ENCODE results near the gene ZNF830. TPM values are rescaled to one million over a fixed set of nuclear protein-coding genes. Genes with fewer than 3 reads are reported as not detected.

Gene ZNF830
- polyA plus RNA-seq, 1 of the 3 experiments (the other 2 are of a cell fraction) = 8.8 TPM

DNA sequence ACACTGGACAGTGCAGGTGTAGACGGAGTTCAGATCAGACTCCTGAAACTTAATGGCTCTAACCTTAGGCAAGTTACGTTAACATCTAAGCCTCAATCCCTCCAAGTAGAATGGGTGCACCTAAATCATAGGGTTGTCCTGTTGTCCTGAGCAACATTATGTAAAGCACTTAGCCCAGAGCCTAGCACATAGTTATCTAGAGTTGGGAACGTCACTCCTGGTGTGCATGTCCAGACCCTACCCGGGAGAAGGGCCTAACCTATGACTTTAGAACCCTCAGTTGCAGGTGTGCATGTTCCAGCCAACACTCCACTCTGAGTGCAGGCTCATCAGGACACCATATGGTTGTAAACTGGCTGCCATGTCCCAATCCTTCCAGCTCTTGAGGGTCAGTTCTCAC lies 45.0 kb downstream of the ZNF830 start (continued):
- TF ChIP-seq, protein P1, sequence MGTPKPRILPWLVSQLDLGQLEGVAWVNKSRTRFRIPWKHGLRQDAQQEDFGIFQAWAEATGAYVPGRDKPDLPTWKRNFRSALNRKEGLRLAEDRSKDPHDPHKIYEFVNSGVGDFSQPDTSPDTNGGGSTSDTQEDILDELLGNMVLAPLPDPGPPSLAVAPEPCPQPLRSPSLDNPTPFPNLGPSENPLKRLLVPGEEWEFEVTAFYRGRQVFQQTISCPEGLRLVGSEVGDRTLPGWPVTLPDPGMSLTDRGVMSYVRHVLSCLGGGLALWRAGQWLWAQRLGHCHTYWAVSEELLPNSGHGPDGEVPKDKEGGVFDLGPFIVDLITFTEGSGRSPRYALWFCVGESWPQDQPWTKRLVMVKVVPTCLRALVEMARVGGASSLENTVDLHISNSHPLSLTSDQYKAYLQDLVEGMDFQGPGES (IDR thresholded peaks at IDR 0.05; ENCODE audit: low read depth, low read length) = no peak
- no peak for TF ChIP-seq TAF1 (IDR thresholded peaks at IDR 0.05; ENCODE audit: borderline replicate concordance, low read depth, low read length)
- TF ChIP-seq JUND (IDR thresholded peaks at IDR 0.05) = no peak
- TF ChIP-seq GATA2 (CRISPR knock-in tag; IDR thresholded peaks at IDR 0.05) = no peak
- TF ChIP-seq RAD21 (IDR thresholded peaks at IDR 0.05; ENCODE audit: low read length) = no peak
- TF ChIP-seq, protein P2, sequence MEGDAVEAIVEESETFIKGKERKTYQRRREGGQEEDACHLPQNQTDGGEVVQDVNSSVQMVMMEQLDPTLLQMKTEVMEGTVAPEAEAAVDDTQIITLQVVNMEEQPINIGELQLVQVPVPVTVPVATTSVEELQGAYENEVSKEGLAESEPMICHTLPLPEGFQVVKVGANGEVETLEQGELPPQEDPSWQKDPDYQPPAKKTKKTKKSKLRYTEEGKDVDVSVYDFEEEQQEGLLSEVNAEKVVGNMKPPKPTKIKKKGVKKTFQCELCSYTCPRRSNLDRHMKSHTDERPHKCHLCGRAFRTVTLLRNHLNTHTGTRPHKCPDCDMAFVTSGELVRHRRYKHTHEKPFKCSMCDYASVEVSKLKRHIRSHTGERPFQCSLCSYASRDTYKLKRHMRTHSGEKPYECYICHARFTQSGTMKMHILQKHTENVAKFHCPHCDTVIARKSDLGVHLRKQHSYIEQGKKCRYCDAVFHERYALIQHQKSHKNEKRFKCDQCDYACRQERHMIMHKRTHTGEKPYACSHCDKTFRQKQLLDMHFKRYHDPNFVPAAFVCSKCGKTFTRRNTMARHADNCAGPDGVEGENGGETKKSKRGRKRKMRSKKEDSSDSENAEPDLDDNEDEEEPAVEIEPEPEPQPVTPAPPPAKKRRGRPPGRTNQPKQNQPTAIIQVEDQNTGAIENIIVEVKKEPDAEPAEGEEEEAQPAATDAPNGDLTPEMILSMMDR (IDR thresholded peaks at IDR 0.05) = no peak
- no peak for TF ChIP-seq TCF12 (IDR thresholded peaks at IDR 0.05)

DNA sequence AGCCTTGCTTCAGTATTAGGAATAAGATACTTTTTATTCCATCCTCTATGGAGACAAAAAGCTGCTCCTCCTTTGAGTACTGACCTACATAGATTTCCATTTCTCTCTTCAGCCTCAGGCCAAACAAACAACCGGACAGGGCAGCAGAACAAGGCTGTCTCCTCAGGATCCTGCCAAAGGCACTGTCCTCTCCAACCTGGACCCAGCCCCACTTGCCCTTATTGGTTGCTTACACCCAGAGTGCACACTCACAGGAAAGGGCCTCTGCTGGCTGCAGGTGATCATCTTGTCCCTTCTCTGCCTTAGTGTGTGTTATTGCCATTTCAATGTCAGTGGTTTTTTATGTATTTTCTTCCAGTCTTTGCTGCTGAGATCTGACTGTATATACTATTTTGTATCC lies 45.6 kb downstream of the ZNF830 start:
- Histone ChIP-seq H3K27me3 (ENCODE audit: insufficient read depth) (no peaks in the 10 kb centered on the region), H3K9me3 (no peaks in the 10 kb centered on the region), H3K36me3 (replicated peaks in 1 of 2; ENCODE audit: control insufficient read depth in 1 of 2, insufficient read depth in 2 of 2, low read length in 1 of 2) (peaks cover 31% of the 10 kb centered on the region in 2 experiments), H2AFZ (ENCODE audit: low read depth) (no peak overlapping the region), H3K27ac (ENCODE audit: low read depth in 2 of 2, low read length in 1 of 2) (no peak overlapping the region), H3K79me2 (ENCODE audit: insufficient read depth) (no peaks in the 10 kb centered on the region), H3K9me2 (no peaks in the 10 kb centered on the region), H3K4me3 (ENCODE audit: low read depth in 2 of 2, low read length in 1 of 2) (no peak overlapping the region), H4K20me1 (ENCODE audit: insufficient read depth) (no peaks in the 10 kb centered on the region), H3F3A (replicated peaks; ENCODE audit: insufficient read depth) (peaks cover 15% of the 10 kb centered on the region), H3K9ac (no peak overlapping the region), H3K4me1 (ENCODE audit: control insufficient read depth in 1 of 2, insufficient read depth in 2 of 2, low read depth in 1 of 2, low read length in 1 of 2) (no peaks in the 10 kb centered on the region; a peak in 1 of 4 replicates), H3K4me2 (no peak overlapping the region)
- WGBS (ENCODE audit: low lambda C conversion rate) = 100% methylated on average over 1 of the region's 1 CpG
- ChIA-PET POLR2A (no interaction called here), CTCF (interaction anchor here (1.2 kb wide), 1 partner anchor 20 kb away, joined by 3 read pairs; no protein-coding TSS in a partner anchor)
- TF ChIP-seq MXI1 (IDR thresholded peaks at IDR 0.05; ENCODE audit: low read depth, low read length) (no peak), GABPA (IDR thresholded peaks at IDR 0.05; ENCODE audit: low read depth) (no peak), RXRA (IDR thresholded peaks at IDR 0.05; ENCODE audit: borderline replicate concordance, low read depth) (no peak), CHD2 (IDR thresholded peaks at IDR 0.05; ENCODE audit: low read length, partially characterized antibody) (no peak), FOSL2 (IDR thresholded peaks at IDR 0.05; ENCODE audit: borderline replicate concordance, low read depth) (no peak), RFX5 (IDR thresholded peaks at IDR 0.05; ENCODE audit: low read length) (no peak), SMC3 (IDR thresholded peaks at IDR 0.05; ENCODE audit: low read depth, low read length) (no peak), FOXJ3 (CRISPR knock-in tag; IDR thresholded peaks at IDR 0.05) (no peak), JUND (IDR thresholded peaks at IDR 0.05) (no peak), ELF1 (IDR thresholded peaks at IDR 0.05) (no peak), TEAD4 (IDR thresholded peaks at IDR 0.05; ENCODE audit: borderline replicate concordance, insufficient read depth) (no peak), NFIC (IDR thresholded peaks at IDR 0.05; ENCODE audit: borderline replicate concordance) (no peak)
- TF ChIP-seq, protein P3, sequence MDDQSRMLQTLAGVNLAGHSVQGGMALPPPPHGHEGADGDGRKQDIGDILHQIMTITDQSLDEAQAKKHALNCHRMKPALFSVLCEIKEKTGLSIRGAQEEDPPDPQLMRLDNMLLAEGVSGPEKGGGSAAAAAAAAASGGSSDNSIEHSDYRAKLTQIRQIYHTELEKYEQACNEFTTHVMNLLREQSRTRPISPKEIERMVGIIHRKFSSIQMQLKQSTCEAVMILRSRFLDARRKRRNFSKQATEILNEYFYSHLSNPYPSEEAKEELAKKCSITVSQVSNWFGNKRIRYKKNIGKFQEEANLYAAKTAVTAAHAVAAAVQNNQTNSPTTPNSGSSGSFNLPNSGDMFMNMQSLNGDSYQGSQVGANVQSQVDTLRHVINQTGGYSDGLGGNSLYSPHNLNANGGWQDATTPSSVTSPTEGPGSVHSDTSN (IDR thresholded peaks at IDR 0.05) = no peak
- TF ChIP-seq, protein P4, sequence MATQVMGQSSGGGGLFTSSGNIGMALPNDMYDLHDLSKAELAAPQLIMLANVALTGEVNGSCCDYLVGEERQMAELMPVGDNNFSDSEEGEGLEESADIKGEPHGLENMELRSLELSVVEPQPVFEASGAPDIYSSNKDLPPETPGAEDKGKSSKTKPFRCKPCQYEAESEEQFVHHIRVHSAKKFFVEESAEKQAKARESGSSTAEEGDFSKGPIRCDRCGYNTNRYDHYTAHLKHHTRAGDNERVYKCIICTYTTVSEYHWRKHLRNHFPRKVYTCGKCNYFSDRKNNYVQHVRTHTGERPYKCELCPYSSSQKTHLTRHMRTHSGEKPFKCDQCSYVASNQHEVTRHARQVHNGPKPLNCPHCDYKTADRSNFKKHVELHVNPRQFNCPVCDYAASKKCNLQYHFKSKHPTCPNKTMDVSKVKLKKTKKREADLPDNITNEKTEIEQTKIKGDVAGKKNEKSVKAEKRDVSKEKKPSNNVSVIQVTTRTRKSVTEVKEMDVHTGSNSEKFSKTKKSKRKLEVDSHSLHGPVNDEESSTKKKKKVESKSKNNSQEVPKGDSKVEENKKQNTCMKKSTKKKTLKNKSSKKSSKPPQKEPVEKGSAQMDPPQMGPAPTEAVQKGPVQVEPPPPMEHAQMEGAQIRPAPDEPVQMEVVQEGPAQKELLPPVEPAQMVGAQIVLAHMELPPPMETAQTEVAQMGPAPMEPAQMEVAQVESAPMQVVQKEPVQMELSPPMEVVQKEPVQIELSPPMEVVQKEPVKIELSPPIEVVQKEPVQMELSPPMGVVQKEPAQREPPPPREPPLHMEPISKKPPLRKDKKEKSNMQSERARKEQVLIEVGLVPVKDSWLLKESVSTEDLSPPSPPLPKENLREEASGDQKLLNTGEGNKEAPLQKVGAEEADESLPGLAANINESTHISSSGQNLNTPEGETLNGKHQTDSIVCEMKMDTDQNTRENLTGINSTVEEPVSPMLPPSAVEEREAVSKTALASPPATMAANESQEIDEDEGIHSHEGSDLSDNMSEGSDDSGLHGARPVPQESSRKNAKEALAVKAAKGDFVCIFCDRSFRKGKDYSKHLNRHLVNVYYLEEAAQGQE (IDR thresholded peaks at IDR 0.05; ENCODE audit: low read depth, low read length) = no peak
- TF ChIP-seq, protein P5, sequence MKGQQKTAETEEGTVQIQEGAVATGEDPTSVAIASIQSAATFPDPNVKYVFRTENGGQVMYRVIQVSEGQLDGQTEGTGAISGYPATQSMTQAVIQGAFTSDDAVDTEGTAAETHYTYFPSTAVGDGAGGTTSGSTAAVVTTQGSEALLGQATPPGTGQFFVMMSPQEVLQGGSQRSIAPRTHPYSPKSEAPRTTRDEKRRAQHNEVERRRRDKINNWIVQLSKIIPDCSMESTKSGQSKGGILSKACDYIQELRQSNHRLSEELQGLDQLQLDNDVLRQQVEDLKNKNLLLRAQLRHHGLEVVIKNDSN (IDR thresholded peaks at IDR 0.05; ENCODE audit: borderline replicate concordance, low read depth) = no peak
- DNase-seq = no peak
